Body of pancreas (tissue), 4 donors: ENCODE data around the gene GRIA4.

Experiments used
- CTCF ChIP-seq, 7 experiments: fragments of 450-650 bp in 4 of 7; fragments of 200-600 bp in 3 of 7; sonication (generic) in 3 of 7; IDR thresholded peaks; one replicate each; pipeline ENCODE4 v1.5.1; 2016 to 2019; ENCODE audit warnings: antibody characterized with exemption in 7 of 7
- POLR2A ChIP-seq, 3 donors: fragments of 450-650 bp; IDR thresholded peaks; one replicate each; pipeline ENCODE4 v1.6.1; 2016; ENCODE audit warnings: antibody characterized with exemption in 3 of 3, mild to moderate bottlenecking in 2 of 3

- no peak for TF ChIP-seq CTCF (IDR thresholded peaks at IDR 0.05)
- no peak for TF ChIP-seq POLR2A (IDR thresholded peaks at IDR 0.05)
Observed at GRCh38 chr11:105732611-105733010, 122.7 kb downstream of the GRIA4 start.
